GM12873 (cell line): Measurements from ENCODE around the gene PRPSAP1.
A peak's percentile ranks its signal among the peaks of the same experiment; 100 is the strongest.

ENCODE experiments used
- CTCF ChIP-seq: IDR thresholded peaks from 2 replicates; pipeline ENCODE4 v1.5.1; 2012; ENCODE audit warnings: low read depth, mild to moderate bottlenecking, moderate library complexity, low read length, control low read depth; ENCODE audit not compliant: insufficient read depth; ENCODE audit errors: missing control alignments

Gene PRPSAP1

GRCh38 chr17:76369804-76370203, 16.1 kb upstream of the PRPSAP1 start:
- no peak for TF ChIP-seq CTCF

GRCh38 chr17:76369379-76369778, 15.7 kb upstream of the PRPSAP1 start:
- no peak for TF ChIP-seq CTCF

GRCh38 chr17:76368545-76368944, 14.8 kb upstream of the PRPSAP1 start:
- TF ChIP-seq CTCF, result no peak

- no peak for TF ChIP-seq CTCF
Measured at GRCh38 chr17:76367642-76368041, 13.9 kb upstream of the PRPSAP1 start.

GRCh38 chr17:76366247-76366646, 12.5 kb upstream of the PRPSAP1 start:
- no peak for TF ChIP-seq CTCF

GRCh38 chr17:76365256-76365903, 11.7 kb upstream of the PRPSAP1 start:
- peak; percentile 50 for TF ChIP-seq CTCF

GRCh38 chr17:76363107-76363842, 9.6 kb upstream of the PRPSAP1 start:
- TF ChIP-seq CTCF, result no peak
